ENCODE measurements around the gene HEPACAM.

- TF ChIP-seq POLR2A (IDR thresholded peaks at IDR 0.05; ENCODE audit: low read depth) (no peak), CTCF (IDR thresholded peaks at IDR 0.05) (no peak)
Measured at GRCh38 chr11:124877910-124878758, 57.7 kb downstream of the HEPACAM start.
